Hepatocyte (in vitro differentiated cells): ENCODE data around the gene CNIH3.

Experiments
- CTCF ChIP-seq: fragments of 200-600 bp; sonication (generic); IDR thresholded peaks from 2 replicates; pipeline ENCODE4 v1.5.1; 2016; ENCODE audit warnings: antibody characterized with exemption, mild to moderate bottlenecking; ENCODE audit not compliant: poor library complexity
- EZH2 ChIP-seq: fragments of 200-600 bp; sonication (generic); IDR thresholded peaks from 2 replicates; pipeline ENCODE4 v1.6.1; 2016; ENCODE audit warnings: antibody characterized with exemption, mild to moderate bottlenecking, borderline replicate concordance
- EZH2phosphoT487 ChIP-seq: fragments of 200-600 bp; sonication (generic); IDR thresholded peaks from one replicate; pipeline ENCODE4 v1.6.1; 2018; ENCODE audit warnings: antibody characterized with exemption, mild to moderate bottlenecking, low read depth, moderate library complexity; ENCODE audit not compliant: unreplicated experiment, severe bottlenecking

- TF ChIP-seq EZH2 (no peak), CTCF (no peak), EZH2phosphoT487 (no peak)
Observed at GRCh38 chr1:224670506-224670905, 54.4 kb downstream of the CNIH3 start.
